ENCODE measurements around the gene GAS2L2. TPM values are rescaled to one million over a fixed set of nuclear protein-coding genes. Genes with fewer than 3 reads are reported as not detected.
A peak's percentile ranks its signal among the peaks of the same experiment; 100 is the strongest.

The GAS2L2 gene
- total and polyA plus RNA-seq, 8 donors: 0.03 to 0.33 (median 0.08) TPM; not detected in 1

DNA sequence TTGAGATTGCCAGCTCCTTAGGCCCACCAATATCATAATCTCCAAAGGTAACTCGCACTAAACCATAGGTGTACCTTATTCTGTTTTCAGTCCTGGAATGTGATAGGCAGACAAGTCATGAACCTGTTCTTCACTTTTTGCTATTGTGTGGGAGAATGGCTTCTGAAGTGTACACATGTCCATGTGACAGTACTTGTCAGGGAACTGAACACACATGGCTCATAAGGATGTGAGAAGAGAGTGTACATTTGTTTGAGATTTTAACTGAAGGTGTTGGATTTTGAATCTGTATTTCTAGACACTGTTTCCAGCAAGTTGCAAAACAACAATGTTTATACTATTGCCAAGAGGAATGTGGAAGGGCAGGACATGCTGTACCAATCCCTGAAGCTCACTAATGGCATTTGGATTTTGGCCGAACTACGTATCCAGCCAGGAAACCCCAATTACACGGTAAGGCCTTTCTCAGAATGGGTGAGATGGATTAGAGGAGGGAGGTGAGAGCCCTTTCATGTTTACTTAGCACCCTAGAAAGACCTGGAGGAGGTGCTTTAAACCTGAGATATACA, 36.1 kb downstream of the GAS2L2 start:
- peaks cover 0 to 18% (median 8%) of the 10 kb centered on the region in 3 donors for H3K4me1 ChIP-seq
- DNase-seq (peak in 1 of 6 donors; percentile 40), ATAC-seq (peak; percentile 54 to 83 (median 73)), FAIRE-seq (no peak)
- H3K36me3 ChIP-seq: no peaks in the 10 kb centered on the region
- TF ChIP-seq, protein P1, sequence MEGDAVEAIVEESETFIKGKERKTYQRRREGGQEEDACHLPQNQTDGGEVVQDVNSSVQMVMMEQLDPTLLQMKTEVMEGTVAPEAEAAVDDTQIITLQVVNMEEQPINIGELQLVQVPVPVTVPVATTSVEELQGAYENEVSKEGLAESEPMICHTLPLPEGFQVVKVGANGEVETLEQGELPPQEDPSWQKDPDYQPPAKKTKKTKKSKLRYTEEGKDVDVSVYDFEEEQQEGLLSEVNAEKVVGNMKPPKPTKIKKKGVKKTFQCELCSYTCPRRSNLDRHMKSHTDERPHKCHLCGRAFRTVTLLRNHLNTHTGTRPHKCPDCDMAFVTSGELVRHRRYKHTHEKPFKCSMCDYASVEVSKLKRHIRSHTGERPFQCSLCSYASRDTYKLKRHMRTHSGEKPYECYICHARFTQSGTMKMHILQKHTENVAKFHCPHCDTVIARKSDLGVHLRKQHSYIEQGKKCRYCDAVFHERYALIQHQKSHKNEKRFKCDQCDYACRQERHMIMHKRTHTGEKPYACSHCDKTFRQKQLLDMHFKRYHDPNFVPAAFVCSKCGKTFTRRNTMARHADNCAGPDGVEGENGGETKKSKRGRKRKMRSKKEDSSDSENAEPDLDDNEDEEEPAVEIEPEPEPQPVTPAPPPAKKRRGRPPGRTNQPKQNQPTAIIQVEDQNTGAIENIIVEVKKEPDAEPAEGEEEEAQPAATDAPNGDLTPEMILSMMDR (IDR thresholded peaks at IDR 0.05): no peak
- intact Hi-C loops (cut with DNase I): no loop called here
- no peaks in the 10 kb centered on the region for H3K27me3 ChIP-seq
- peak overlapping the region in 3 of 4 donors; percentile 42 to 60 (median 48) for H3K27ac ChIP-seq
- no peak overlapping the region for H3K4me3 ChIP-seq
- 53 to 58% methylated on average over 4 of the region's 4 CpGs for WGBS, 2 donors
- no peaks in the 10 kb centered on the region for H3K9me3 ChIP-seq

DNA sequence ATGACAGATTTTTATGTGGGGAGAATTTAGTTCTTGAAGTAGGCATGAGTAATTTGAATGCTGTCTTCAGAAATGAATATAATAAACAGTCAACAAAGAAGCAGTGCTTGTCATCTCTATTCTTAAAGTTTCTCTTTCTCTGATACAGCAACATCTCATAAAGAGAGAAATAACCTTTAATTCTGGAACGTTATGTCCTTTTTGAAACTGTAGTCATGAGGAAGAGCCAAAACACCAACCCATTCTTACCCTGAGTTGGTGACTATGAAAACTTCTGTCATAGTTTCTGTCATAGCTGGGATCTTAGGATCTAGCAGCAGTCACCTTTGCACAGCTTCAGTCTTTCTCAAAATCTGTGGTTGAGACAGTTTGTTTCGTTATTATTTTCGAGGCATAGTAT, 36.9 kb downstream of the GAS2L2 start:
- Histone ChIP-seq H3K36me3 (no peaks in the 10 kb centered on the region), H3K9me3 (no peaks in the 10 kb centered on the region), H3K4me1 (peaks cover 0 to 18% (median 8%) of the 10 kb centered on the region in 3 donors)

DNA sequence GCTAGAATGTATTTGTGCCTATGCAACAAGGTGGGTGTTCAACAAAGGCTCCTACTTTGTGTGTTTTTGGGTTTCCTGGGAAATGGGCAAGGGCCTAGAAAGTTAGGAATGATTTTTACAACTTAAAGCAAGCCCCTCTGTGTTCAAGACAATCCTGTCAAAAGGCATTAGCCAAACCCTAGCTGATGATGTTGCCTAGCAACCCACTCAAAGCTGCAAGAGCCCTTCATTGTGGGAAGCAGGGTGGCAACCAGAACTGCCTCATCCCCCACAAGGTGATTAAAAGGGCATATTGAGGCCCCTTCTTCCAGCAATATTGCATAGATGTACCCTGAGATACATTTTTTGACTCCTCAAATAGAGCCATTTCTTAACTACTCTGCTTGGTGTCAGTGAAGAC, 37.6 kb downstream of the GAS2L2 start:
- Histone ChIP-seq H3K9me3 (no peaks in the 10 kb centered on the region), H3K36me3 (no peaks in the 10 kb centered on the region), H3K4me1 (peaks cover 0 to 18% (median 8%) of the 10 kb centered on the region in 3 donors), H3K27me3 (no peaks in the 10 kb centered on the region), H3K27ac (no peak overlapping the region), H3K4me3 (no peak overlapping the region)
- intact Hi-C loops (cut with DNase I): no loop called here
- ATAC-seq: no peak
- FAIRE-seq: no peak
- DNase-seq: no peak
- TF ChIP-seq, protein P1 (IDR thresholded peaks at IDR 0.05): no peak

More for the DNA sequence above, 36.9 kb downstream of the GAS2L2 start:
- intact Hi-C loops (cut with DNase I): no loop called here
- WGBS, 2 donors: 85 to 94% methylated on average over 3 of the region's 3 CpGs
- FAIRE-seq (no peak), ATAC-seq (no peak), DNase-seq (no peak)
- TF ChIP-seq, protein P1 (IDR thresholded peaks at IDR 0.05): no peak
- Histone ChIP-seq H3K4me3 (no peak overlapping the region), H3K27me3 (no peaks in the 10 kb centered on the region), H3K27ac (peak overlapping the region in 2 of 4 donors; percentile 48 to 60)

DNA sequence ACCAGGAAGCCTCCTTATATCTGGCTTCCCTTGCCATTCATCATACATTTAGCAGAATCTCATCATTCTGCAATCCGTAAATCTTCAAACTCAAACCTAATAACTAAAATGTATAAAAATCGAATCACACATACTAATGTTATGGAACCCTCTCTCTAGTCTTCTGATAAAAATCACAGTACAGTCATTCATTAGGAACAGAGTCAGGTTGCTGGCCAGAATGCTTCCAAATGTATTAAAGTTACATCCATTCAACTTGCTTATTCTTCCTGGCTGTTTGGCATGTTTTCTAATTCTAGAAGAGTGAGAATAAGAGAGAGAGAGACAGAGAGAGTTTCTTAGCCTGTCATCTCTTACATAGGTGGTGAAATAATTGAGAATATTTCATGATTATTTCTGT, 38.1 kb downstream of the GAS2L2 start:
- TF ChIP-seq, protein P1 (IDR thresholded peaks at IDR 0.05): no peak
- 59 to 73% methylated on average over 2 of the region's 2 CpGs for WGBS, 2 donors
- Histone ChIP-seq H3K4me3 (no peak overlapping the region), H3K27ac (no peak overlapping the region), H3K9me3 (no peaks in the 10 kb centered on the region), H3K36me3 (no peaks in the 10 kb centered on the region), H3K27me3 (no peaks in the 10 kb centered on the region), H3K4me1 (peaks cover 0 to 18% (median 8%) of the 10 kb centered on the region in 3 donors)
- FAIRE-seq (no peak), ATAC-seq (no peak), DNase-seq (no peak)
- intact Hi-C loops (cut with DNase I): no loop called here

DNA sequence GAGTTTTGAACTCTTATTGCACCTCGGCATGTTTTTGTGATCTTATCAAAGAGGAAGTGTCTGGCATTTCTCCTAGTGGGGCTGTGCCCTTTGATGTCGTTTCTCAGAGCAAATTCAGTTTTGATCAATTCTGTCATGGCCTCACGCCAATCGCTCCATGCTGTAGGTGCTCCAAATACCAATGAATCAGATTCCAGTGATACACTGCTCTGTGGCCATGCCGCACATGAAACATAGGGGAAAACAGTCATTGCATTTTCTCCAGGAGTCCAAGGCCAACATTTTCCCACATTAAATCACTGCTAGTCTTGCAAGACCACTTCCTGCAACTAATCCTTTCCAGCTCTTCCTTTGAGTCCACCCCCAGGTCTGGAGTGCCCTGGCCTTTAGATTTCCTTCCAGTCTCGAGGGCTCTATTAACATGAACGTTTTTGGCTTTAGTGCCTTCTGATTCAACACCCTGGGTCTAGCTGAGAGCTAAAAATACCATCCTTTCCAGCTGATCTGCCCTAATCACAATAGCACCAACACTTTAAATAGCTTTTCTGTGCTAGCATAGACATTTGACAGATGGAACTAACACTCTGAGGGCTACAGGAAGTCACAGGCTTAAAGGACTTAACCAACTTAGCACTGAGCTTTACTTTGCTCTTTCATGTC, 39.8 kb downstream of the GAS2L2 start:
- H3K4me3 ChIP-seq: no peak overlapping the region
- no peaks in the 10 kb centered on the region for H3K27me3 ChIP-seq
- FAIRE-seq (no peak), ATAC-seq (peak; percentile 47 to 68 (median 63)), DNase-seq (peak in 4 of 6 donors; percentile 45 to 69 (median 56))
- H3K36me3 ChIP-seq: no peaks in the 10 kb centered on the region
- H3K9me3 ChIP-seq: no peaks in the 10 kb centered on the region
- TF ChIP-seq, protein P1 (IDR thresholded peaks at IDR 0.05): no peak
- intact Hi-C loops (cut with DNase I): no loop called here
- H3K4me1 ChIP-seq: peaks cover 7 to 30% (median 22%) of the 10 kb centered on the region in 3 donors
- WGBS, 2 donors: 21 to 32% methylated on average over 7 of the region's 7 CpGs
- peak overlapping the region in 3 of 4 donors; percentile 27 to 55 (median 47) for H3K27ac ChIP-seq

Data from pancreas (tissue), 10 donors.